ENCODE measurements around the gene PATJ.

- TF ChIP-seq POLR2AphosphoS5 (IDR thresholded peaks at IDR 0.05; ENCODE audit: low read depth) (no peak), EZH2 (IDR thresholded peaks at IDR 0.05; ENCODE audit: low read depth, unreplicated experiment) (no peak), CREB1 (CRISPR knock-in tag; IDR thresholded peaks at IDR 0.05; ENCODE audit: low read depth) (no peak), ZNF462 (CRISPR knock-in tag; IDR thresholded peaks at IDR 0.05) (no peak)
- TF ChIP-seq, protein P1, sequence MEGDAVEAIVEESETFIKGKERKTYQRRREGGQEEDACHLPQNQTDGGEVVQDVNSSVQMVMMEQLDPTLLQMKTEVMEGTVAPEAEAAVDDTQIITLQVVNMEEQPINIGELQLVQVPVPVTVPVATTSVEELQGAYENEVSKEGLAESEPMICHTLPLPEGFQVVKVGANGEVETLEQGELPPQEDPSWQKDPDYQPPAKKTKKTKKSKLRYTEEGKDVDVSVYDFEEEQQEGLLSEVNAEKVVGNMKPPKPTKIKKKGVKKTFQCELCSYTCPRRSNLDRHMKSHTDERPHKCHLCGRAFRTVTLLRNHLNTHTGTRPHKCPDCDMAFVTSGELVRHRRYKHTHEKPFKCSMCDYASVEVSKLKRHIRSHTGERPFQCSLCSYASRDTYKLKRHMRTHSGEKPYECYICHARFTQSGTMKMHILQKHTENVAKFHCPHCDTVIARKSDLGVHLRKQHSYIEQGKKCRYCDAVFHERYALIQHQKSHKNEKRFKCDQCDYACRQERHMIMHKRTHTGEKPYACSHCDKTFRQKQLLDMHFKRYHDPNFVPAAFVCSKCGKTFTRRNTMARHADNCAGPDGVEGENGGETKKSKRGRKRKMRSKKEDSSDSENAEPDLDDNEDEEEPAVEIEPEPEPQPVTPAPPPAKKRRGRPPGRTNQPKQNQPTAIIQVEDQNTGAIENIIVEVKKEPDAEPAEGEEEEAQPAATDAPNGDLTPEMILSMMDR (conservative IDR thresholded peaks at IDR 0.05; ENCODE audit: low read depth in 2 of 2): no peak
- TF ChIP-seq, protein P2, sequence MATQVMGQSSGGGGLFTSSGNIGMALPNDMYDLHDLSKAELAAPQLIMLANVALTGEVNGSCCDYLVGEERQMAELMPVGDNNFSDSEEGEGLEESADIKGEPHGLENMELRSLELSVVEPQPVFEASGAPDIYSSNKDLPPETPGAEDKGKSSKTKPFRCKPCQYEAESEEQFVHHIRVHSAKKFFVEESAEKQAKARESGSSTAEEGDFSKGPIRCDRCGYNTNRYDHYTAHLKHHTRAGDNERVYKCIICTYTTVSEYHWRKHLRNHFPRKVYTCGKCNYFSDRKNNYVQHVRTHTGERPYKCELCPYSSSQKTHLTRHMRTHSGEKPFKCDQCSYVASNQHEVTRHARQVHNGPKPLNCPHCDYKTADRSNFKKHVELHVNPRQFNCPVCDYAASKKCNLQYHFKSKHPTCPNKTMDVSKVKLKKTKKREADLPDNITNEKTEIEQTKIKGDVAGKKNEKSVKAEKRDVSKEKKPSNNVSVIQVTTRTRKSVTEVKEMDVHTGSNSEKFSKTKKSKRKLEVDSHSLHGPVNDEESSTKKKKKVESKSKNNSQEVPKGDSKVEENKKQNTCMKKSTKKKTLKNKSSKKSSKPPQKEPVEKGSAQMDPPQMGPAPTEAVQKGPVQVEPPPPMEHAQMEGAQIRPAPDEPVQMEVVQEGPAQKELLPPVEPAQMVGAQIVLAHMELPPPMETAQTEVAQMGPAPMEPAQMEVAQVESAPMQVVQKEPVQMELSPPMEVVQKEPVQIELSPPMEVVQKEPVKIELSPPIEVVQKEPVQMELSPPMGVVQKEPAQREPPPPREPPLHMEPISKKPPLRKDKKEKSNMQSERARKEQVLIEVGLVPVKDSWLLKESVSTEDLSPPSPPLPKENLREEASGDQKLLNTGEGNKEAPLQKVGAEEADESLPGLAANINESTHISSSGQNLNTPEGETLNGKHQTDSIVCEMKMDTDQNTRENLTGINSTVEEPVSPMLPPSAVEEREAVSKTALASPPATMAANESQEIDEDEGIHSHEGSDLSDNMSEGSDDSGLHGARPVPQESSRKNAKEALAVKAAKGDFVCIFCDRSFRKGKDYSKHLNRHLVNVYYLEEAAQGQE (IDR thresholded peaks at IDR 0.05; ENCODE audit: unreplicated experiment): no peak
These were observed 97.4 kb downstream of the PATJ start for GRCh38 chr1:61839679-61840078.
